ENCODE data around the gene MARCHF9. TPM values are rescaled to one million over a fixed set of nuclear protein-coding genes. Genes with fewer than 3 reads are reported as not detected.

MARCHF9 gene
- total RNA-seq, 1 donor from 2014 or later: 8.1 TPM

- no peak for DNase-seq (ENCODE audit: low spot score)
- peaks cover 30% of the 10 kb centered on the region for H3K4me1 Mint-ChIP-seq
- peaks cover 64% of the 10 kb centered on the region for H3F3A ChIP-seq (ENCODE audit: low read depth)
Measured at GRCh38 chr12:57746025-57746424, 8.9 kb upstream of the MARCHF9 start.

GRCh38 chr12:57749061-57749460 is 5.8 kb upstream of the MARCHF9 start:
- Histone ChIP-seq H3K9me3 (ENCODE audit: low read depth) (no peaks in the 10 kb centered on the region), H3F3A (ENCODE audit: low read depth) (peaks cover 67% of the 10 kb centered on the region), H2AFZ (replicated peaks) (no peak overlapping the region), H3K79me2 (ENCODE audit: low read depth) (peaks cover 50% of the 10 kb centered on the region), H3K36me3 (no peaks in the 10 kb centered on the region), H3K4me1 (peaks cover 27% of the 10 kb centered on the region), H3K9ac (no peak overlapping the region), H3K4me2 (no peak overlapping the region), H4K20me1 (ENCODE audit: low read depth) (no peaks in the 10 kb centered on the region), H3K27ac (no peak overlapping the region), H3K27me3 (peaks cover under 1% of the 10 kb centered on the region), H3K4me3 (no peak overlapping the region)
- Mint-ChIP-seq H3K9me3 (no peaks in the 10 kb centered on the region), H3K27me3 (ENCODE audit: insufficient read depth, low read depth) (peaks cover 23% of the 10 kb centered on the region), H3K4me3 (no peak overlapping the region), H3K36me3 (peaks cover 40% of the 10 kb centered on the region), H3K27ac (peak overlapping the region; percentile 70), H3K4me1 (peaks cover 47% of the 10 kb centered on the region)
- DNase-seq (ENCODE audit: low spot score): no peak
- TF ChIP-seq EZH2phosphoT487 (IDR thresholded peaks at IDR 0.05): no peak

More at GRCh38 chr12:57746025-57746424, 8.9 kb upstream of the MARCHF9 start:
- H3K4me3 ChIP-seq: peak overlapping the region; percentile 87
- H3K9me3 ChIP-seq (ENCODE audit: low read depth): no peaks in the 10 kb centered on the region
- peaks cover 35% of the 10 kb centered on the region for H3K36me3 Mint-ChIP-seq
- peaks cover 38% of the 10 kb centered on the region for H3K79me2 ChIP-seq (ENCODE audit: low read depth)
- TF ChIP-seq EZH2phosphoT487 (IDR thresholded peaks at IDR 0.05) (no peak), EZH2 (IDR thresholded peaks at IDR 0.05) (no peak)
- TF ChIP-seq, protein P1, sequence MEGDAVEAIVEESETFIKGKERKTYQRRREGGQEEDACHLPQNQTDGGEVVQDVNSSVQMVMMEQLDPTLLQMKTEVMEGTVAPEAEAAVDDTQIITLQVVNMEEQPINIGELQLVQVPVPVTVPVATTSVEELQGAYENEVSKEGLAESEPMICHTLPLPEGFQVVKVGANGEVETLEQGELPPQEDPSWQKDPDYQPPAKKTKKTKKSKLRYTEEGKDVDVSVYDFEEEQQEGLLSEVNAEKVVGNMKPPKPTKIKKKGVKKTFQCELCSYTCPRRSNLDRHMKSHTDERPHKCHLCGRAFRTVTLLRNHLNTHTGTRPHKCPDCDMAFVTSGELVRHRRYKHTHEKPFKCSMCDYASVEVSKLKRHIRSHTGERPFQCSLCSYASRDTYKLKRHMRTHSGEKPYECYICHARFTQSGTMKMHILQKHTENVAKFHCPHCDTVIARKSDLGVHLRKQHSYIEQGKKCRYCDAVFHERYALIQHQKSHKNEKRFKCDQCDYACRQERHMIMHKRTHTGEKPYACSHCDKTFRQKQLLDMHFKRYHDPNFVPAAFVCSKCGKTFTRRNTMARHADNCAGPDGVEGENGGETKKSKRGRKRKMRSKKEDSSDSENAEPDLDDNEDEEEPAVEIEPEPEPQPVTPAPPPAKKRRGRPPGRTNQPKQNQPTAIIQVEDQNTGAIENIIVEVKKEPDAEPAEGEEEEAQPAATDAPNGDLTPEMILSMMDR (IDR thresholded peaks at IDR 0.05): no peak
- peaks cover 29% of the 10 kb centered on the region for H3K27me3 ChIP-seq
- no peak overlapping the region for H2AFZ ChIP-seq (replicated peaks)
- H3K9me3 Mint-ChIP-seq: no peaks in the 10 kb centered on the region
- H4K20me1 ChIP-seq (ENCODE audit: low read depth): no peaks in the 10 kb centered on the region
- no peak overlapping the region for H3K27ac ChIP-seq
- H3K27me3 Mint-ChIP-seq (ENCODE audit: insufficient read depth, low read depth): peaks cover 9% of the 10 kb centered on the region
- H3K4me2 ChIP-seq: peak overlapping the region; percentile 98
- H3K9ac ChIP-seq: no peak overlapping the region
- peaks cover 10% of the 10 kb centered on the region for H3K4me1 ChIP-seq
- H3K27ac Mint-ChIP-seq: peak overlapping the region; percentile 99
- H3K4me3 Mint-ChIP-seq: peak overlapping the region; percentile 95
- no peaks in the 10 kb centered on the region for H3K36me3 ChIP-seq

DNA sequence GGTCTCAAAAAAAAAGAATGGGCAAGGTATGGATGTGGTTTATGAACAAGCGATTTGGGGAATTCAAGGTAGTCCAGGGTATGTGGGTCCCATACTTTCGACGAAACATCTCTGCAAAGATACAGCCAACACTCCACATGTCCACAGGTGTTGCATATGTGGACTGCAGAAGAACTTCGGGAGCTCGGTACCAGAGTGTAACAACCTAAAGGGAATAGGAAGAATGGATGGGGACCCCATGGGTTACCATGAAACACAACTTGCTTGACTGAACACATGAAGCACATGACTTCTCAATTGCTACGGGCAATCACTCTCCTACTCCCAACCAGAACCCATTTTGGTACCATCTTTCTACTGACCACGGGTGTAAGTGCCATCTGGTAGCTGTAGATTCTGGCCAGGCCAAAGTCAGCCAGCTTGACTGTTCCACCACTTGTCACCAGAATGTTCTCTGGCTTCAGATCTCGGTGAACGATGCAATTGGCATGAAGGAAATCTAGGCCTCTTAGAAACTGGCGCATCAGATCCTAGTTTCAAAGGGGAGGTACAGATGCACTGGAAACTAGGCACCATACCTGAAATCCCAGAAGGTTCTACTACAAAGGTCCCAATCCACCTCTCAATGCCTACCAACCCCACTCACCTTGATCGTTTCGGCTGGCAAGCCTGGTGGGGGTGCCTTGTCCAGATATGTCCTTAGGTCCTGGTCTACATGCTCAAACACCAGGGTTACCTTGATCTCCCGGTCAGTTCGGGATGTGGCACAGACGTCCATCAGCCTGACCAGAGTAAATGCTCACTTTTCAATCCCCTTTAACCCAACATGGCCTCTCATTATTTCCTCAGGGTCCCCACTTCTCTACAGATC is 4.1 kb upstream of the MARCHF9 start:
- H3F3A ChIP-seq (ENCODE audit: low read depth): peaks cover 58% of the 10 kb centered on the region
- H3K27ac ChIP-seq: no peak overlapping the region
- no peaks in the 10 kb centered on the region for H3K9me3 ChIP-seq (ENCODE audit: low read depth)
- peak overlapping the region; percentile 85 for H3K4me3 ChIP-seq
- peaks cover 43% of the 10 kb centered on the region for H3K36me3 Mint-ChIP-seq
- no peak overlapping the region for H2AFZ ChIP-seq (replicated peaks)
- H3K9ac ChIP-seq: peak overlapping the region; percentile 95
- H3K79me2 ChIP-seq (ENCODE audit: low read depth): peaks cover 46% of the 10 kb centered on the region
- H3K4me3 Mint-ChIP-seq: peak overlapping the region; percentile 98
- peak overlapping the region; percentile 97 for H3K27ac Mint-ChIP-seq
- H3K27me3 ChIP-seq: peaks cover 12% of the 10 kb centered on the region
- no peak for DNase-seq (ENCODE audit: low spot score)
- peaks cover 27% of the 10 kb centered on the region for H3K4me1 ChIP-seq
- H3K4me1 Mint-ChIP-seq: peaks cover 44% of the 10 kb centered on the region
- H4K20me1 ChIP-seq (ENCODE audit: low read depth): peaks cover under 1% of the 10 kb centered on the region
- H3K27me3 Mint-ChIP-seq (ENCODE audit: insufficient read depth, low read depth): peaks cover 30% of the 10 kb centered on the region
- no peak for TF ChIP-seq EZH2phosphoT487 (IDR thresholded peaks at IDR 0.05)
- TF ChIP-seq EZH2 (IDR thresholded peaks at IDR 0.05): no peak
- TF ChIP-seq, protein P1 (IDR thresholded peaks at IDR 0.05): no peak
- H3K9me3 Mint-ChIP-seq: peaks cover 3% of the 10 kb centered on the region
- H3K36me3 ChIP-seq: no peaks in the 10 kb centered on the region
- H3K4me2 ChIP-seq: peak overlapping the region; percentile 100

DNA sequence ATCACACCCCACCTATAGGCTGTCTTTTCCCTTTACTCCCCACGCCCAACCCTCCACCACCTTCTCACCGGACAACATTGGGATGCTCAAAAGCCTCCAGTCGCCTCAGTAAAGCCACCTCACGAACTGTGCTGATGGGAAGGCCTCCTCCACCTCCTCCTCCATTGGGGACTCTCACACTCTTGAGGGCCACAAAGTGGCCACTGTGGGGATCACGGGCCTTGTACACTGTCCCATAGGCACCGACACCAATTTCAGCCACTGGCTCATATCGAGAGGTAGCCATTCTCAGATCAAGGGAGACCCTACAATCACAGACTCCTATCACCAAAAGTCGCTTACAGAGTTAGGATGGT is 3.5 kb upstream of the MARCHF9 start:
- Mint-ChIP-seq H3K4me3 (peak overlapping the region; percentile 98), H3K27ac (peak overlapping the region; percentile 97), H3K9me3 (peaks cover 3% of the 10 kb centered on the region), H3K4me1 (peaks cover 42% of the 10 kb centered on the region), H3K36me3 (peaks cover 40% of the 10 kb centered on the region), H3K27me3 (ENCODE audit: insufficient read depth, low read depth) (peaks cover 34% of the 10 kb centered on the region)
- no peak overlapping the region for H2AFZ ChIP-seq (replicated peaks)
- H4K20me1 ChIP-seq (ENCODE audit: low read depth): peaks cover 7% of the 10 kb centered on the region
- peak overlapping the region; percentile 95 for H3K9ac ChIP-seq
- peaks cover 39% of the 10 kb centered on the region for H3K79me2 ChIP-seq (ENCODE audit: low read depth)
- peaks cover 58% of the 10 kb centered on the region for H3F3A ChIP-seq (ENCODE audit: low read depth)
- H3K27me3 ChIP-seq: peaks cover 18% of the 10 kb centered on the region
- H3K36me3 ChIP-seq: no peaks in the 10 kb centered on the region
- no peak for DNase-seq (ENCODE audit: low spot score)
- peak overlapping the region; percentile 100 for H3K4me2 ChIP-seq
- TF ChIP-seq EZH2 (IDR thresholded peaks at IDR 0.05) (no peak), EZH2phosphoT487 (IDR thresholded peaks at IDR 0.05) (no peak)
- TF ChIP-seq, protein P1 (IDR thresholded peaks at IDR 0.05): no peak
- H3K9me3 ChIP-seq (ENCODE audit: low read depth): no peaks in the 10 kb centered on the region
- peaks cover 28% of the 10 kb centered on the region for H3K4me1 ChIP-seq
- no peak overlapping the region for H3K27ac ChIP-seq
- peak overlapping the region; percentile 85 for H3K4me3 ChIP-seq
